Forelimb muscle (tissue), 1 donor: ENCODE measurements around the gene TMTC1. TPM values are rescaled to one million over a fixed set of nuclear protein-coding genes. Genes with fewer than 3 reads are reported as not detected.
"Not testable (repeated sequence)": the region's sequence is repeated elsewhere in the genome, so short reads cannot be mapped to it uniquely, and the experiment has no call there.

ENCODE experiments used
- DNase-seq: peaks from one replicate; pipeline ENCODE4 v3.0.0-alpha.2; 2013; ENCODE audit warnings: low read depth
- polyA plus RNA-seq: library from polyadenylated mRNA; unstranded; fragments of 120-200 nt; gene quantifications from one replicate; pipeline ENCODE4 v1.2.1, GENCODE V29; 2013; ENCODE audit not compliant: insufficient read length

Gene TMTC1
- polyA plus RNA-seq, 1 donor: 43.9 TPM

DNA sequence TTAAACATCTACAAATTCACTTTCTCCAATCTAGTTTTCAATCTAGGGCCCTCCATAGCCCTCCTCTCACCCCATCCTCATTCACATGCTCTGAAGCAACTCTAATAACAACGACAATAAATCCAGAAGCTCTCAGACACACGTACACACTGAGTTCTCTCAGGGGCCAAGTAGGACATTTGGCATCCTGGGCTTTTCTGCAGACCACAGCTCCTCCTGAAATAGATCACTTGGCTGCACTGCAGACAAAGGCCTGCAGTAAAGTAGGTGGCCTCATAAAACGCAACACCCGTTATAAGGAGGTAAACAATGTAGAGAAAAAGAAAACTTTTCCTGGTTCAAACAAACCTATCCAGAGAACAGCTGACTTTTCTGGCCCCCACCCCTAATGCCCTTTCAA is 111.2 kb downstream of the TMTC1 start:
- no peak for DNase-seq

DNA sequence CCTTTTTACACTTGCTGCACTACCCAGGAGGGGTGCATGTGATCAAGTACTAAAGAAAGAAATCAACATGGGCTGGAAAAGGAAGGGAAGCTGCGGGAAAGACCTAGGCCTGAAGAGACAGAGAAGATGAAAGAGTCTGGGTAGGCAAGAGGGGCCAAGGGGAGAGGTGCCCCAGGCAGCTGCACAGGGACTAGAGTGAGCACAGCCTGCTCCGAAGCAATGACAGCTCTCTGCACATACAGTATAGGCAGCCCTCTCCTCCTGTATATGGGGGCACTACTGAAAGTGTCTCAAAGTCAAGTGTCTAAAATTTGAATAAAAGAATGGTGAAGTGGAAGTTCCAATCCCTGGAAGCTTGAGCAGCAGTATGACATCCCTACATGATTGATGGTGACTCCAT is 112.0 kb downstream of the TMTC1 start:
- no peak for DNase-seq

DNA sequence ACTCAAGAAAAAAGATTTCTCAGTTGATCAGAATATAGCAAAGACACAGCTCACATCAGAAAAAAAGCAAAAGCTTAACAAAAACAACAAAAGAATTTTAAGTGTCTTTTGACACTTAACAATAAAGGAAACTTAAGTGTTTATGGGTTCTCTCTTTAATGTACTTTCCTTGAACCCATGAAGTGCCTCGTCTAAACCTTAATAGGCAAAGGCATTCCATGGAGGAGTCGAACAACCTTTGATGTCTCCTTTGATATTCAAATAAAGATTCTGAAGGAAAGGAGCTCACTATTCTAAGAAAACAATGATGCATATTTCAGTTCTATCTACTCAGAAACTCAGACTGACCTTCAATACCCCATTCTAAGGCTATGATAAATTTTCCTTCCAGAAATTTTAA is 116.7 kb downstream of the TMTC1 start:
- no peak for DNase-seq

GRCh38 chr12:29665107-29665506 is 118.6 kb downstream of the TMTC1 start:
- no peak for DNase-seq

DNA sequence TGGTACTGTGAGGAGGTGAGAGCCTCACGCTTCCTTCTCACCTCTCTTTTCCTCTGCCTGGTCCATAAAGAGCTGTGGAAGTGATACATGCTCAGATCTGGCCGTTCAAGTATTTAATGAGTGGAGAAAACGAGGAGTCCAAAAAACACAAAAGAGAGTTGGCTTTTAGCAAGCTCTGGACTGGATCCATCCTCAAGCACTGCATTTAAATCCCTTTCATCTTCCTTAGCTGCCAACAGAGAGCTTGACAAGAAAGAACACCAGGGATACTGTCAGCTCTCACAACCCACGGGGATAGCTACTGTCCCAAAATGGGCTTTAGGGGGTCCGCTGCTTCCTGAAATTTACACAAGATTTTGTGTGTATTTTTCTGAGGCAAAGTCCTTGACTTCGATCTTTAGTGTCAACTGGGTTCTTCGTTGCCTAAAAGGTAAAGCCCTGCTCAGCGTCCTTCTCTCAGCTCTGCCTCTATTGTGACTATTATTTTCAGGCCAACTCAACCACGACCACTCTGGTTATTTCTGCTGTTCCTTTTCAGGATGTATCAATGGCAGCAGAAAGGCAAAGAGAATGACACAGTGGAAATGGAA is 120.9 kb downstream of the TMTC1 start:
- DNase-seq: no peak

DNA sequence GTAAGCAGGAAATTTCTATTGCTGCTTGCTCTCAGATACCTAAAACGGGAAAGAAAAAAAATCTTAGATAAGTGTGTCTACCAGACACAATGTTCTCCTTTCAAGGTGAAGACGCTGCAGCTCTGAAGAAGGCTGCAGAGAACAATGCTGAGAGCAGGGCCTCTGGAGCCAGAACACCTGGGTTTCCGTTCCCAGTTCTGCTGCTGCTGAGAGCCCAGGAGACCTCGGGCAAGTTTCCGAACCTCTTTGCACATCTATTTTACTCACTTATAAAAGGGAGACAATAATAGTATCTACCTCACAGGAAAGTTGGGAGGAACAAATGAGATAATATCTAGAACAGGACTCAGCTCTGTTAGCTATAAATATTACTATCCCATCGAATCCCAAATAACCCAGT is 122.9 kb downstream of the TMTC1 start:
- DNase-seq: no peak

GRCh38 chr12:29656762-29657538 is 126.8 kb downstream of the TMTC1 start:
- DNase-seq: no peak

GRCh38 chr12:29655861-29656260 is 127.9 kb downstream of the TMTC1 start:
- DNase-seq: no peak

GRCh38 chr12:29653286-29653685 is 130.5 kb downstream of the TMTC1 start:
- DNase-seq: no peak

DNA sequence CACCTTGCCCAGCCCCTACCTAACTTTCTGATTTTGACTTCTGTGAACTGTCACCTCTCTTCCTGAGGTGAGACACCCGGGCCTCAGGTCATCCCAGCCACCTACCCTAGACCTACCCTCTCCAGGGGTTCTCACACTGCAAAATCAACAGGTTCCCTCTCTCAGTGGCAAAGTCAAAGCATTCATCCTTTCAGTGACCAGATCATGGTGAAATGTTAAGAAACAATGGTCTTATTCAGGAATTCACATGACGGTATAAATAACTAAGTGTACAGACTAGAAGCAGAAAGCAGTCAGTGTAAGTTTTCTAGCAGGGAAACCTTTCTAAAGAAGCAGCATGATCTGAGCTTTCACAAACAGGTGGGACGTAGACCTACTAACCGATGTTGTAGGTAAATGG is 133.4 kb downstream of the TMTC1 start:
- no peak for DNase-seq

GRCh38 chr12:29649722-29650121 is 134.0 kb downstream of the TMTC1 start:
- no peak for DNase-seq

DNA sequence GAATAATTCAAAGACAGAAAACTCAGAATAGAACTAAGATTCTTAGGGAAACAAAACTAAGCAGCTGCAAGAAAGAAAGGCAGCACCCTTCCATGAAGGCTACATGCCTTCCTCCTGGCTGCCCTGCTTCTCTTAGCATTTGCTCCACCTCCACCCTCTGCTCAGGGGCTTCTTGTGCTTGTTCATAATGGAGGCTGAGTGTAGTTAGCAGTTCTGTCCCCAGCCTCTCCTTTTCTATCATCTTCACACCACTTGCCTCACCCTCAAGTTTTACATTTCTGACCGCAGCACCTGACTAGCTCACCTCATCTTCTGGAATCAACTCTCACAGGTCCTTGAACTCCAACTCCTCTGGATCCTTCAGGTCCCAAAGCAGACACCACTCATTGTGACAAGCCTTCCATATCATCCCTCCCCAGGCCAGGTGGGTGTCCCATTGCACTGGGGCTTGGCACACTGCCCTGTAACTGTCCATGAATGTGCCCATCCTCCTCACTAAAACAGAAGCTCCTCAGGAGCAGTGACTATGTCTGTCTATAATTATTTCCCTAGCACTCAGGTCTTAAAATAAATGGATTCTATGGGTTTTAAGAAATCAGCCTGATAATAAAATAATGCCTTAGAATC is 139.1 kb downstream of the TMTC1 start:
- DNase-seq: no peak

DNA sequence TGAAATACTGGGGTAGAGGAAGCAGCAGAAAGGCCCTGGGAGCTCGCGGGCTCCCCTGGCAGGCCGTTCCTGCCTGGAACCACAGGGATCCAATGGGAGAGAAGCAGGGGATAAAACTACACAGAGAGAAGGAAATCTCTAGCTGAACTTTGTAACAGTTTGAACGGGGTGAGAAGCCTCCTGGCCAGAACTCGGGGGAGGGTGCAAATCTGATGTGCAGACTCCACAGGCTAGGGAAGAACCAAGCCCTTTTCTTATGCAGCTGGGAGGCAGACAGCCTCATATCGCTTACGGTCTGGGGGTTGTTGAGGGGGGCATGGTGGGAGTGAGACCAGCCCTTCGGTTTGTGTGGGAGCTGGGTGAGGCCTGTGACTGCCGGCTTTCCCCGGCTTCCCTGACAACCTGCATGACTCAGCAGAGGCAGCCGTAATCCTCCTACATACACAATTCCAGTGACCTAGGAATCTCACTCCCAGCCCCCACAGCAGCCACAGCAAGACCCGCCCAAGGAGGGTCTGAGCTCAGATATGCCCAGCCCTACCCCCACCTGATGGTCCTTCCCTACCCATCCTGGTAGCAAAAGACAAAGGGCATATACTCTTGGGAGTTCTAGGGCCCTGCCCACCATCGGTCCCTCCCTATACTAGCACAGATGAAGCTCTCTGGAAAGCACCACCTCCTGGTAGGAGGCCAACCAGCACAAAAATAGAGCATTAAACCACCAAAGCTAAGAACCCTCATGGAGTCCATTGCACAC is 143.0 kb downstream of the TMTC1 start:
- DNase-seq: no peak

- no peak for DNase-seq
Measured at GRCh38 chr12:29639893-29640495, 143.7 kb downstream of the TMTC1 start.

GRCh38 chr12:29638528-29638927 is 145.2 kb downstream of the TMTC1 start:
- DNase-seq: no peak

DNA sequence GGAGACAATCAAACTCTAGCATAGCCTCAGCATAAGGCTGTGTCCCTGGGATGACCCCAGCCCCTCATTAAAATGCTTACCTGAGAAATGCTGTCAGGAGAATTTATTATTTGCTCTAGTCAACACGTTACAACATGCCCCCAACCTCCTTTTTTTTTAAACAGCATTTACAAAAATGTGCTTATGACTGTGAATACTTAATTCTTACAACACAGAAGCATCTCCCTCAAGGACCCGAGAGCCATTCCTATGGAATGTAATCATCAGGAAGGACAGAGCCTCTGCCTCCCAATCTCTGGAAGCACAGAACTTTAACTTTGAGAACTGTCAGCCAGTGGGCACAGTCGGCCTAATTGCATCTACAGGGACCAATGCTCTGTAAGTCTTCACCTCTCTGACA is 149.7 kb downstream of the TMTC1 start:
- no peak for DNase-seq

GRCh38 chr12:29630164-29630563 is 153.6 kb downstream of the TMTC1 start:
- not testable (repeated sequence) for DNase-seq

GRCh38 chr12:29627221-29627620 is 156.5 kb downstream of the TMTC1 start:
- no peak for DNase-seq

- no peak for DNase-seq
Measured at GRCh38 chr12:29625359-29625953, 158.3 kb downstream of the TMTC1 start.

GRCh38 chr12:29622251-29622650 is 161.5 kb downstream of the TMTC1 start:
- no peak for DNase-seq

- DNase-seq: no peak
Measured at GRCh38 chr12:29620030-29620429, 163.7 kb downstream of the TMTC1 start.

GRCh38 chr12:29617407-29617803 is 166.3 kb downstream of the TMTC1 start:
- DNase-seq: no peak
